UCSD-AML1 (cell line): Measurements from ENCODE around the gene PRSS2.

Experiments
- DNase-seq: peaks from one replicate; lab custom pipeline; 2025; ENCODE audit not compliant: unreplicated experiment; lab: John Stamatoyannopoulos, UW

Gene PRSS2

DNA sequence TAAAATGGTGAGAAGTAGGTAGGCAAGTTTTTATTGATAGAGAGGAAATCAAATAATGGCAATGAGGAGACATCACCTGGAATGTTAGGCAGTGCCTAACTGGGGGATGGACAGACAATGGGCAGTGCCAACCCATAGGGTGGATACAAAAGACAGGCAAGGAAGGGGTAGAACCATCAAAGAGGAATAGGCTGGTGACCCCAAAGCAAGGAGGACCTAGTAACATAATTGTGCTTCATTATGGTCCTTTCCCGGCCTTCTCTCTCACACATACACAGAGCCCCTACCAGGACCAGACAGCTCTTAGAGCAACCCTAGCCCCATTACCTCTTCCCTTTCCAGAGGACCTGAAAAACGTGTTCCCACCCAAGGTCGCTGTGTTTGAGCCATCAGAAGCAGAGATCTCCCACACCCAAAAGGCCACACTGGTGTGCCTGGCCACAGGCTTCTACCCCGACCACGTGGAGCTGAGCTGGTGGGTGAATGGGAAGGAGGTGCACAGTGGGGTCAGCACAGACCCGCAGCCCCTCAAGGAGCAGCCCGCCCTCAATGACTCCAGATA is 30.0 kb downstream of the PRSS2 start:
- no peak for DNase-seq

DNA sequence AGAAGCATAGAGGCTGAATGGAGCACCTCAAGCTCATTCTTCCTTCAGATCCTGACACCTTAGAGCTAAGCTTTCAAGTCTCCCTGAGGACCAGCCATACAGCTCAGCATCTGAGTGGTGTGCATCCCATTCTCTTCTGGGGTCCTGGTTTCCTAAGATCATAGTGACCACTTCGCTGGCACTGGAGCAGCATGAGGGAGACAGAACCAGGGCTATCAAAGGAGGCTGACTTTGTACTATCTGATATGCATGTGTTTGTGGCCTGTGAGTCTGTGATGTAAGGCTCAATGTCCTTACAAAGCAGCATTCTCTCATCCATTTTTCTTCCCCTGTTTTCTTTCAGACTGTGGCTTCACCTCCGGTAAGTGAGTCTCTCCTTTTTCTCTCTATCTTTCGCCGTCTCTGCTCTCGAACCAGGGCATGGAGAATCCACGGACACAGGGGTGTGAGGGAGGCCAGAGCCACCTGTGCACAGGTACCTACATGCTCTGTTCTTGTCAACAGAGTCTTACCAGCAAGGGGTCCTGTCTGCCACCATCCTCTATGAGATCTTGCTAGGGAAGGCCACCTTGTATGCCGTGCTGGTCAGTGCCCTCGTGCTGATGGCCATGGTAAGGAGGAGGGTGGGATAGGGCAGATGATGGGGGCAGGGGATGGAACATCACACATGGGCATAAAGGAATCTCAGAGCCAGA is 31.0 kb downstream of the PRSS2 start:
- DNase-seq = no peak

DNA sequence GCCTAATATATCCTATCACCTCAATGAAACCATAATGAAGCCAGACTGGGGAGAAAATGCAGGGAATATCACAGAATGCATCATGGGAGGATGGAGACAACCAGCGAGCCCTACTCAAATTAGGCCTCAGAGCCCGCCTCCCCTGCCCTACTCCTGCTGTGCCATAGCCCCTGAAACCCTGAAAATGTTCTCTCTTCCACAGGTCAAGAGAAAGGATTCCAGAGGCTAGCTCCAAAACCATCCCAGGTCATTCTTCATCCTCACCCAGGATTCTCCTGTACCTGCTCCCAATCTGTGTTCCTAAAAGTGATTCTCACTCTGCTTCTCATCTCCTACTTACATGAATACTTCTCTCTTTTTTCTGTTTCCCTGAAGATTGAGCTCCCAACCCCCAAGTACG is 31.5 kb downstream of the PRSS2 start:
- DNase-seq = no peak

DNA sequence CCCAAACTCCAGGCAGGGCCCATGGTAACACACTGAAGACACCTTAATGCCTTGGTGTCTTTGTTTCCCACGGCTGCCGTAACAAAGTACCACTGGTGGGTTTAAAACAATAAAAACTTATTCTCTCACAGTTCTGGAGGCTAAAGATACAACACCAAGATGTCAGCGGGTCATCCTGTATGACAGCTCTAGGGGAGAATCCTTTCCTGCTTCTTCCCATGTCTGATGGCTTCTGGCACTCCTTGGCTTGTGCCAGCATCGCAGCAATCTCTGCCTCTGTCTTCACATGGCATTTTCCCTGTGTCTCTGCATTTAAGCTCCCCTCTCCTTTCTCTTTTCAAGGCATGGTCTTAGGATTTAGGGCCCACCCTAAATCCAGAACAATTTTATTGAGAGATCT is 33.1 kb downstream of the PRSS2 start:
- no peak for DNase-seq

DNA sequence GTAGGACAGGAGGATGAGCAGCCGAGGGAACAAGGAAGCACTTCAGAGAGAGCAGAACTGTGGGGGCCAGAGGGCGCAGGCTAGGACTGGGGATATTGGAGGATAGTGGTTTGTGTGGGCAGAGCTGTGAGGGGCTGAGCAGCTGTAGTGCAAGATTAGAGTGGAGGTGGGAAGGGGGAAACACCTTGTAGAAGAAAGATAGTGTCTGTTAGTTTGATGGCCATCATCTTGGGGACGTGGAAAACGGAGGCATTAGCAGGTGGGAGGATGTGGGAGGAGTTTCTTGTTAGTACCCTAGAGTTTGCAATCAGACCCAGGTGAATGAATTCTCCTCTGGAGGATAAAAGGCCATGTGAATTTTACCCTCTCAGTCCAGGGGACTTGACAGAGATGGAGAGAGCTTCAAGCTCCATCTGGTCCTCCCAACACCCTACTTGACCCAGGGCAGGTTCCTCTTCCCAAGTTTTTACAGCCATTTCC is 34.0 kb downstream of the PRSS2 start:
- DNase-seq = no peak

DNA sequence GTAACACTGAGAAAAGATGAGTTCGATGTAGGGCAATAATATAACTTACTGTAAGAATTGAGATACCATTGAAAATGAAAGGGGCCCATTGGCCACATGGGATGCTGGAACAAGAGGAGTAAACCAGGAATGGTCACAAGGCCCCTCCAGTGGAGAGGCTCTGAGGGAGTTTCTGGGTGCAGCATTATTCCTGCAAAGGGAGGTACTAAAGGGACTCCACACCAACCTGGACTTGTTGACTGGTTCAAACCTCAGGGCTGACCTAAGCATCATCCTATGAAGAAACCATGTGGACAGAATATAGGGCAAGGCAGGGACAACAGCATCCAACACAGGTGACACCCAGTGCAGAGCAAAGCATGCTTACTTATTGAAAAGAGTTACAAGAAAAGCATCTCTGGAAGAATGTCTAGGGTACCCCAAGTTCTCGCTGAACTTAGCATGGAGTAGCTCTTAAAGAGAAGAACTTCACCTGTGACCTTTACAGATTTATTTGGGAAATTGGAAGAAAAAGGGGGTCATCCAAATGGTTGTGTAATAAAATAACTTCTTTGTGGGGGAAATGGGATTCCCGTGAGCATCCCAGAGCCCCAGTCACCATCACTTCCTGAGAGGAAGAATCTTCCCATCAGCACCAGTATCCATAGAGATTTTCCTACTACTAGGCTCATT is 34.7 kb downstream of the PRSS2 start:
- no peak for DNase-seq

DNA sequence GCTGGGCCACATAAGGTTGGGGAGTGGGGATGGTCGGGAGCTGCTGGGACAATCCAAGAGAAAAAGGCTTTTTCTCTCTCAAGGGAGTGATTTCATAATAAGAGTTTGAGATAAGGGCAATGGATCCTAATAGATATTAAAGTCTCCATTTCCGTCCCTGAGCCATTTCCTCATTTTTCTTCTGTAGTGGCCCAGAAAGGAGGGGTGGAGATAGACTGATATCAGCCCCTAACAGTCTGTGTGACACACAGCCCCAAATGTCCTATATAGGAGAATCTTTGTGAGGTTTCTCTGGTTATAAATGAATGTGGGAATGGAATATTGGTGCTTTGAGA is 35.2 kb downstream of the PRSS2 start:
- no peak for DNase-seq

DNA sequence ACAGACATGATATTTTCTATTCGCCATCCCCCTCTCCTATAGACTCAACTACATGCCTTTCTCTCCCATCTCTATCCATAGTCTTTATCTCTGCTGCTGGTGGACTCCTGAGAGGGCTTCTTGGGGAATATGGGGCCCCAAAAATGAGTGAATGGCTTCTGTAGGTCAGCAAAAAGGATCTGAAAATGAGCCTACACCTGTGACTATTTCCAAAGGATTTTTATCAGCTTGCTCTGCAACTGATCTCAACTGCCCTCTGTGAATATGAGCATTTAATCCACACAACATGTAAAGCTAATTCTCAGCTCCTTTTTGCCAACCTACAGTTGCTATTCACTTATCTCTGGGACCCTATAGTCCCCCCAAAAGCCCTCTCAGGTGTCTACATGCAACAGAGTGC is 36.2 kb downstream of the PRSS2 start:
- no peak for DNase-seq

DNA sequence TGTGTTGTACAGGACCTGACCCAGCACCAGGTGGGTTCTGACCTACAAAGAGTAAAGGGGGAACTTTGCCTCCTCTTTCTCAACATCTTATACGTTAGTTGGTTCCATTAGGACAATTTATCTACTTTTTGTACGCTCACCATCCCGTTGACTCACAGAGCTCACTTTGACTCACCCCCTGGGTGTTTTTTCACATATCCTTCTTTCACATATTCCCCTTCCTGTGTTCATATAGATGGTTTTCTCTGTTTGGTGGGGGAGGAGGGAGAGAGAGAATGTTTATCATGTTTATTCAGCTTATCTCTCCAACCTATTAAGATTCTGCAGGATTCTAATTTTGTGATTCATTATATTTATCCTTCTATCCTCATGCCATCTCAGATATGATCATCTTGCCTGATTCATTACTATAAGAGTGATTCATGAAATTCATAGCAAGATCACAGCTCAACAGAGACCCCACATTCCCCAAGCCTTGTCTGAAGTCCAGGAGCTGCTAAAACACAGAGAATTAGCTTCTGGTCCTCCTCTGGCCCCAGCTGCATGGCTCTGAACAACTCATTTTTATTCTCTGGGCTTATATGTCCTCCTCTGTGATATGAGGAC is 37.2 kb downstream of the PRSS2 start:
- no peak for DNase-seq

DNA sequence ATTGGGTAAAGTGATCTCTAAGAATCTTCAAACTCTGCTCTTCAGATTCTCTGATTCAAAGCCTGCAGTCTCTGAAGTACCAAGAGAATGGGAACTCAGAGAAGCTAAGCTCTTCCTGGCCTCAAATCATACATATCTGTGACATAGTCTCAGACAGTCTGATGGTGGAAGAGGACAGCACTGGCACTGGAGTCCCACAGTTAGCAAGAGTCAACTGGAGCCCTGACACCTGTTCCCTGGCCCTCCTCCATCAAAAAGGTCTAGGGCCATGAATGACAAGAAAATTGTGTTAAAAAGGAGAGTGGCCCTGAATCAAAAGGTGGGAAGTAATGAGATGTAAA is 37.7 kb downstream of the PRSS2 start:
- DNase-seq = no peak

DNA sequence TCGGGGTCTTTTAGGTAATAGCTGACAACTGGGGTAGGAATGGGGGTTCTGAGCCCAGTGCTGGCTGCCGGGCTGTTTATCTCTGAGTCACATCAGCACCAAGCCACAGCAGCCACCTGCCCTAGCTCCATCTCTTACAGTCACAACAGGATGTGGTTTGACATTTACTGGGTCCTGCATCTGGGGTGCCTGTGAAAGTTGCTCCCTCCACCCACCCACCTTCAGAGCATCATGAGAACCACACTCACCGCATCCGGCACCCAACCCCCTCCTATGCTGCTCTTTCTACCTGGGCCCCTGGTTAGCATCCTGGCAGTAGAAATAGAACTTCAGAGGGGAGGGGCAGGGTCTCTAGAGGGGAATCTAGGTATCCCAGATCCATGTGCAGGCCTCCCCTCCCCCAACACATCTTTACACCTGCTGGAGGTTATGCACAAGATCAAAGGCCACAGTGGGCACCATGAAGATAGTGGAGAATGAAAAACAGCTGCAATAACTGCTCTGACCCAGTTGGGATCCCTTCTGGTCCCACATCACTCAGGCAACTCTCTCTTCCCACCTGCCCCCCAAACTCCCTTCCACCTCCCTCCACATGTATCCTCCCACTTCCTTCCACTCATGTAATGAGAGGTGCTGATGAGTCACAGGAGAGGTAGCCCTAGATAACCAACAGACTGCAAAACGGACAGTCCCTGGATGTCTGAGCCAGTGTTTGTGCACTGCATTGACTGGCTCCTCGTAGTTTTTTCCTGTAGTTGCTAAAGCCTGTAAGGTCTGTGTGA is 38.2 kb downstream of the PRSS2 start:
- DNase-seq = no peak

DNA sequence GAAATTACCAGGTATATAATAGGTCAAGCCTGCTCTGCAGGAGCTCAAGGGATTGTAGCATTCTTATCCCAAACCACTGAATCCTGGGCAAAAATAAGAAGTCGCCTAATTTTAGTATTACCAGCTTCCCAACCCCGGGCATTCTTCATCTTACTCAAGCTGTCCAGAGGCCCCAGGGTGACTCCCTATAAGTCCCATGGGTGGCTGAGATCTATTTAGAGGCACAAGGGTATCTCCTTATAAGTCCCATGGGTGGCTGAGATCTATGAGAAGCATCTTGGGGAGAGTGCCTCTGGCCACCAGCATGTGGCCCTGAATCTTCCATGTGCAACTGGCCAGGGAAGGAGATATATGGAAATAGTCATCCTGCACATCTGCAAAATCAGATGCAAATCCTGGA is 38.9 kb downstream of the PRSS2 start:
- DNase-seq = no peak

DNA sequence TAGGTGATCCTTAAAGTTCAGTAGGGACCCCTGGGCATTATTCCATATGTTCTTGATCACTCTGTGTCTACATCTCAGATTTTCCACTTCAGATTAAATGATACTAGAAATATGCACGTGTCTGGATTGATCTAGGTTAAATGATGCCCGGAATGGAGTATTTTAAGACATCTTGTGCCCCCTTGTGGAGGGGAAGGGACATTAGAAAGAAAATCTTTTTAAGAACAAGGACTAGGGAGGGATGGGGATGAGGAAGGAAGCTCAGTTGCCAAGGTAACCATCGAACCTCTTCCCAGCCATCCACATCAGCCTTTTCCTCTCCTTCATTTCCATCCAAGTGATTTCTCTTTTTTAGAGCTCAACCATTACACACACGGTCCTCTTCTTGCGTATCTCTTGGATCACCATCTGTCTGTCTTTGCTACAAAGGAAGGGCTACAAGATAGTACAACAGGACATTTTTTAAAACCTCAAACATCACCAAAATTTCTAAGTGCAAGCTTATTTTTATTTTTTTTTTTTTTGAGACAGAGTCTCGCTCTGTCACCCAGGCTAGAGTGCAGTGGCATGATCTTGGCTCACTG is 40.5 kb downstream of the PRSS2 start:
- no peak for DNase-seq

DNA sequence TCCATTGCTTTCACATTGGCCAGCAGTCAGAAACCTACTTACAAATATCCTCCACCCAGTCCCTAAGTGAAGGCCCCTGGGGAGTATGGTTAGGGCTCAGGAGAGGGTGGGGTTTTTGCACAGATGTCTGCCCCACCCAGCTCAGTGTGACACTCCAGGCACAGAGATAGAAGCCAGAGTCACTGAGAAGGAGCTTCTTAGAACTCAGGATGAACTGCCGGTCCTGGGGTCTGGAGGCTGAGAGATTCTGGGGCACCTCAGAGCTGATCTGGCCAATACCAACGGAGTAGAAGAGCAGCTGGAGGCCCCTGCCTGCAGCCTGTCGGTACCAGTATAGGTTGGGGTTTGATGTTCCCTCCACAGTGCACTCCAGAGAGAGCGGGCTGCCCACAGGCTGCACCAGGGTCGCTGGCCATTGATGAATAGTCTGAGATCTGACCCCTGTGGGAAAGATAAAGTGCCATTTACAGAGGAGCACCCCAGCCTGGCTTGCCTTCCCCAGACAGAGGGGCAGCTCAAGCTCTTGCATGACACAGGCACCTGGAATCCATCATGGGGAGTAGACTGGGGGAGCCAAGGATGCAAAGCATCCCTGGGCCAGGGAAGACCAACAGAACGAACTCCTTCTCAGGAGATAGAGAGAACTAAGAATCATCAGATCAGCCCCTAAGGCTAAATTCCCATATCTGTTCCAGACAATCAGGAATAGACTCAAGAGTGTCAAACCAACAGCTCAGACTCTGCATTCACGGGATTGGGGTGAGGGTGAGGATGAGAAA is 41.9 kb downstream of the PRSS2 start:
- DNase-seq = no peak

DNA sequence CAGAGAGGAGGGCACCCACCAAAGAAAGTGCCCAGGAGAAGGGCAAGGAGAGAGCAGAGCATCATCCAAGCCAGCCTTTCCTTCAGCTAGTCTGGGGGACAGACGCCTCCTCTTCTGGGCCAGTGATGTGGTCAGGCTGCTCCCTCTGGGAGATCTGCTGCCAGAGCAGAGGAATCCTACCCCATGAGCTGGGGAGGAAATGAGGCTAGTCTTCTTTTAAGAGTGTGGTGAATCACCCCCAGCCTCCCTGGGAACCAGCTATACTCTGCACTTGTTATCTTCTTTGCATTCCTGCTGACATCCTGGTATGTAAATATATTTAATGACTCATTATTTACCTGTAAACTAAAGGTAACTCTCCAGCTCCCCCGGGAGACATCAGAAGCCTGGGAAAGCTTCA is 42.5 kb downstream of the PRSS2 start:
- DNase-seq = no peak

DNA sequence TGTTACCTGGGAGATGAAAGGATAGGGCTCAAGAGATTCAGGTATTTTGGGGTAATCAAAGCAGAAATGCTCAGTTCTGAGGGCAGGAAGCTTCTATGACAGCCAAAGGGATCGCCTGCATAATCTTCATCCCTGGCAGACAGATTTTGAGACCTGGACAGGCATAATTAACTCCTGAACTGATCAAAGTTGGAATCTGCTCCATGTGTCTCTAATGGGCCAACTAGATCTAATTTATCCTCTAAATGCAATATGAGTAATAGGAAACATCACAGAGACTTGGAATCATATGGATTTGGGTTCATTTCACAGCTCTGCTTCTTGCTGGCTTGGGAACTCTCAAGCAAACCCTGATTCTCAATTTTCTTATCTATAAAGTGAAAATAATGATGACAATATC is 42.9 kb downstream of the PRSS2 start:
- DNase-seq = no peak

DNA sequence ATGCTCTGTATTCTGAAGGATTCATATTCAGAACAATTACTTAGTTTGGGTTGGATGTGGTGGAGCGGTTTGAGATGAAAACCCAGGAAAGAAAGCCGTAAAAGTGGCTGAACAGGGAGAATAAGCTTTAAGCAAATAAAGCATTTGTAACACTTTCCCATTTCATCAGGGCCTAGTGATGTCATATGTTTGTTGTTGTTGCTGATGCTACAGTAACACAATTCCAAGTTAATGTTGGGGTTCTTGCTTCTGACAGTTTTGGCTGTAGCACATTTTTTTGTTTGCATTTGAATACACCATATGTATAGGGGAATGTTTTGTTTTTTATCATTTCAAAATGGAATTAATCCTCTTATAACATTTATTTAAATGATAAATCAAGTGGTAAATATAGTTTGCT is 43.7 kb downstream of the PRSS2 start:
- DNase-seq = no peak

DNA sequence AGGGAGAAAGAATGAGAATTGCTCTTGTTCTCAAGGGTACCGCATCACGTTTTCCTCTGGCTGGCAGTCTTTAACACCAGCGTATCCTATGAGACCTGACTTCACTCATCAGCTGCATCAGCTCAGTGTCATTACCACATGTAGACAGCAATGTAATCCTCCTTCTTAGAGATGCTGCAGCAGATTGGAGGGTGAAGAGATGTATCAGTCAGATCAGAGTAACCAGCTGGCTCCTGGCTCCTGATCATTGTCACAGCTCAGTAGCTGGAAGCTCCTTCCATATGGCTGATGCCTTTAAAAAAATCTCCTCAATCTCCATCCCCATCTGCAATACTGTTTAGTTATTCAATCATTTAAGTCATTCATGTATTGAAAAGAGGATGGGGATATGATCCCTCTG is 44.4 kb downstream of the PRSS2 start:
- no peak for DNase-seq

DNA sequence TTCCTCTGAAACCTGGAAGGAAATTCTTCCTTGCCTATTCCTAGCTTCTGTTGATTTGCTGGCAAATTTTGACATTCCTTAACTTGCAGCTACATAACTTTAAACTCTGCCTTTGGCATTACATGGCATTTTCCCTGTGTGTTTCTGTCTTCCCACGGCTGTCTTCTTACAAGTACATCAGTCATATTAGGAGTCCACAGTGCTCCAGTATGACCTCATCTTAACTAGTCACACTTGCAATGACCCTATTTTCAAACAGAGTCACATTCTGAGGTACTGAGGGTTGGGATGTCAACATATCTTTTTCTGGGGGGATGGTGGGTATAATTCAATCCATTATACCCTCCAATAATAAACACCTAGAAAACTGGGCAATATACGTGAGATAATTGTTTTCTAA is 46.7 kb downstream of the PRSS2 start:
- no peak for DNase-seq

DNA sequence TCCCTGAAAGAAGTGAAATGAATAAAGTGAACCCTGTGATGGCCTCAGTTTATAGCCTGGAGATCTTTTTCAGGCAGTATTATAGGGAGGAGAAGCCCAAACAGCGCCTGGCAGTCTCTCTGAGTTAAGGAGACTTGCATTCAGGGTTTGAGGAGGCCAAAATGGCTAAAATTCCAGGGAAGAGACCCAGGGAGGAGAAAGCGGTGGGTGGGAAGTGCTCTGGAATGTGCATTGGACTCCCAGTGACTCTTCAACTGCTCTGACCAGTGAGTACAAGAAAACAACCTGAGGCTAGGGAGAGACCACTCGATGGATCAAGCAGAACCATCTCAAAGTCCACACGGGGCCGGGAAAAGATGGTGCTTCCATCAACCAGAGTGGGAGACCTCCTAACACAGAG is 48.8 kb downstream of the PRSS2 start:
- DNase-seq = no peak

DNA sequence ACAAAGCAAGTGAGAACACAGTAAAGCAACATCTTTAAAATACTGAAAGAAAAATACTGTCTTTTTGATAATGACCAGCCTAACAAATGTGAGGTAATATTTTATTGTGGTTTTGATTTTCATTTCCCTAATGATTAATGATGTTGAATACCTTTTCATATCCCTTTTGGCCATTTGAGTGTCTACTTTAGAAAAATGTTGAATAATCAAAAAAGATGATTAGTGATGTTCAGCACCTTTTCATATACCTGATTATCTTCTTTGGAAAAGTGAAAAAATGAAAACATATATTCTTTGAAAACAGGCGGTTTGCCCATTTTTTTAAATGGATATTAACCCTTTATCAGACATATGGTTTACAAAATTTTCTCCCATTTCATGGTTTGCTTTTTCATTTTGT is 51.9 kb downstream of the PRSS2 start:
- no peak for DNase-seq
